ENCODE measurements around the gene LCP2.

The LCP2 gene

GRCh38 chr5:170294556-170294955 is 3.0 kb downstream of the LCP2 start:
- no peak for DNase-seq

DNA sequence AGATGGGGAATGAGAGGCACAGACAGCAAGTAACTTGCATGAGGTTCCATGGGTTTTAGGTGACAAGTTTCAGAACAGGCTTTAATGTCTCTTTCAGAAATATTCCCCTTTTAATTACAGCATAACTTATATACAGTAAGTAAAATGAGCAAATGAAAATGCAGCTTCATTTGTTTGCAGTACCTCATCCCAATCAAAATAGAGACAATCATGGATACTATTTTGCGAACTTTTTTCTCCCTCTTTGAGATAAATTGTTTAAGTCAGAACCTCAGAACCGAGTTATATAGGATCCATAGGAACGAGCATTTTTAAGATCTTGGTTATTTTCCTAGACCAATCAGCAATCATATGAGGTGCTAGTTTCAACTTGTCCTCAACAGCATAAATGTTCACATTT is 3.5 kb downstream of the LCP2 start:
- no peak for DNase-seq

DNA sequence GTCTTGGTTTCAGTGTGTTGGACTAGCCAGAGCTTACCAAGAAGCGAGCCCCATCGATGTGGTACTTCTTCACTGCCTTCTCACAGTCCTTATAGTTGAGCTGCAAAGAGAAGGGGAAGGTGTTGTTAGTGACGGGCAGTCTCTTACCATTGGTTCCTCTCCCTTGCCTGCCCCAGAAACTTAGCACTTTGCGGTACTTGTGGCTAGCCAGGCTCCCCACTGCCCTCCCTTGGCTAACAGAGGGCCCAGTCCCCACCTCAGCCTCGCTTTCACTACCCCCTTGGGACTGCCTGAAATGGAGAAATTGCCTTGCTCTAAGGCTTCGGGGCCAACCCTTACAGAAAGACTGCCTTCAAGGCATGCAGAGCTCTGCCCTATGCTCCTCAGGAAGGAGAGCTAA is 4.3 kb downstream of the LCP2 start:
- peak; percentile 87 for DNase-seq

DNA sequence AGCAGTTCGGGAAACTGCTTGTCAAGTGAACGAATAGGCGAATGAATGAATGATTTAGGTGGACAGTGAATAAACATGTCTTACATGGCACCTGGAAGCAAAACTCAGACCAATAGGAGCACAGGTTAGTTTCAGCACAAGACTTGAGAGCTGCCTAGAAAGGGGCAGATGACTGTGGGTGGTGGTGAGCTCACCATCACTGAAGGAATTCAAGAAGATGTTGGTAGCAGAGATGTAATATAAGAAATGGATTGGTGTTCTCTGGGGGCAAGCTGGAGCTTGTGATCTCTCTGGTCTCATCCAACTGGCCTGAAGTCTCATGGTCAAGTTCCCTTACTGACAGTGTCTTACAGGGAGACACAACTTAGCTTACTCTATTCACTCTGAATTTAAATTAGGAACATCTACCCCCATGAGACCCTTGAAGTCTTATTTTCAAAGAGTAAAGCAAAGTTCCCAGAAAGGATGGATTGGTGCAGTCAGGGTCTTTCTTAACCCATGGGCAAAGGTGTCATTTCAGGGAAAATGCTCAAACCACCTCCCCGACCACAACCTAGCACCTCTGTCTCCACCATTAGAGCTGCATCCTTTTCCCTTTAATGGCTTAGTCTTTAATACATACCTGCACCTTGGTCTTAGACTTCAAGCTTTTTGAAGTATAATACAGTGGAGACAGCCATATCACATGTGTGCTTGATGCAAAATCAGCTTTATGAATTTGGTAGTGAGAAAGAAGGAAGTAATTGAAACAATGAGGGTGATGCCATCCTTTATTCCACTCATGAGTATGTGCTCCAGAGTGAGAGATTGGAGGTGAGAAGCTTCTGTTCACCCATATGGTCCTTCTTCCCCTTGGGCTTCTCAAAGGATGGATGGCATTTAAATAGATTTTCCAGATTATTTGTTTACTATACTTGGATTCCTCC is 5.1 kb downstream of the LCP2 start:
- DNase-seq = no peak

DNA sequence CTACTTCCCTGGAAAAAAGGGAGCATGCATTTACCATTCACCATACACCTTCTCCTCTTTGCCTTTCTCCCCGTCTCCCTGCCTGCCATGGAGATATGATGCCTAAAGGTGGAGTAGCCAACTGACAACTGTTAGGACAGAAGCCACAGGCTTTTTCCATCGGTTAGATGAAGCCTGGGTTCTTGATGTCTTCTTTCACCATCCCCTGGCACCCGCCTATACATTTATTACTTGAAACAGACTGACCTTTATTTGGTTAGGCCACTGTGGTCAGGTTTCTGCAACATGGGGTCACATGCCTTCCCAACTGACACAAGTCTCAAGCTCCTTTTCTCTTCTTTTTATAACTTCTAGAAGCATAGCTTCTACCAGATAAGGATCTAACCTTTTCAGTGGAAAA is 7.1 kb downstream of the LCP2 start:
- DNase-seq = no peak

- no peak for DNase-seq
Measured at GRCh38 chr5:170289764-170290163, 7.8 kb downstream of the LCP2 start.

DNA sequence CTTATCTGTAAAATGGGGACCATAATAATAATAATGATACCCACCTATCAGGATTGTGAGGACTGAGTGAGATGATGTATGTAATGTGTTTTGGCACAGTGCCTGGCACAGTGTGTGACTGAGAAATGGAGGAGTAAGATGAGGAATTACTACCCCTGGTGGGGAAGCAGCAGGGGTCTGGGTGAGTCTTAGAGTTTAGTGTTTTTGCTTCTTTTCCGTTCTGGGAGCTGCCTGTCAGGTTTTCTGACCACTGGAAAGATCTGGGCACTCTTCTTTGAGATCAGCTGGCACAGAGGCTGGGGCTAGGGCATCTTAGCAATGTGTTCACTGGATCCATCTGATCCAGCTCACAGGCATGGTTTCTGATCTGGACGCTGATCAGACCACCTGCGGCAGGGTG is 8.5 kb downstream of the LCP2 start:
- DNase-seq = no peak

- no peak for DNase-seq
Measured at GRCh38 chr5:170288551-170288950, 9.0 kb downstream of the LCP2 start.

GRCh38 chr5:170288151-170288550 is 9.4 kb downstream of the LCP2 start:
- DNase-seq = no peak

GRCh38 chr5:170287532-170287931 is 10.0 kb downstream of the LCP2 start:
- DNase-seq = no peak

DNA sequence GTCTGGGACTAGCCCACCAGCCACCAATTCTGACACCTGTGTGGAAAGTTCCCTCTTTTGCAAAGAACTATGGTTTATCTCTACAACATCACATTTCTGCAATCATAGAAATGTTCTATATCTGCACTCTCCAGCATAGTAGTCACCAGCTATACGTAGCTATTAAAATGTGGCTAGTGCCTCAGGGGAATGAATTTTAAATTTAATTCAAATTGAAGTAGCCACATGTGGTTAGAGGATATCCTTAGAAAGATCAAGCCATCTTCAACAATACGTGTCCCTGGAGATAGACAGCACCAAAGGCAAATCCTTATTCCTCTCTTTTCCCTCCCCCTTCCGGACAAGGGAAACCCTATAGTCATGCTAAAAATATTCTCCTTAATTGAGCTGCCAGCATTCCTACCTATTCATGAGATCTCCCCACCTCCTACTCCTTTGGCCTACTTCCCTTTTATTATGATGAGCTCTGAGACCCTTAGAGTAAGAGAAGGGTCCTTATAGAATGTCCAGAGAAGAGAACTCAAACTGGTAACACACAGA is 11.1 kb downstream of the LCP2 start:
- DNase-seq = no peak

GRCh38 chr5:170285181-170285580 is 12.4 kb downstream of the LCP2 start:
- no peak for DNase-seq

GRCh38 chr5:170284231-170284630 is 13.3 kb downstream of the LCP2 start:
- no peak for DNase-seq

DNA sequence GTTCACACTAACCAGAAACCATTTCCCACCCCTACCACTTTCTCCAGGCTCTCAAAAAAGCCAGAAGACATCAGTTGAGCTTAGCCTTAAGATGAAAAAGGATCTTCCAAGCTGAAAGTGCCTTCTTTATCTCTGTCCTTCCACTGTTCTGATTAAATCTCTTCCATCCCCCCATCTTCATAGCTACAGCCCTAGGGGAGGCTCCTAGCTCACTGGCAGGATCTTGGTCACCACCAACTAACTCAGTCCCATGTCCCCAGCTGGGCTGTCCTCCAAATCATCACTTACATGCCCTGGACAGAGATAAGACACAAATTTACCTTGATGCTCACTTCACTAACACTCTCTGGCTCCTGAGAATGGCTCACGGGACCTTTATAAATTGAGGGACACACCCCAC is 14.3 kb downstream of the LCP2 start:
- DNase-seq = no peak

GRCh38 chr5:170280011-170280493 is 17.5 kb downstream of the LCP2 start:
- no peak for DNase-seq

- DNase-seq = no peak
Measured at GRCh38 chr5:170279459-170279817, 18.1 kb downstream of the LCP2 start.

DNA sequence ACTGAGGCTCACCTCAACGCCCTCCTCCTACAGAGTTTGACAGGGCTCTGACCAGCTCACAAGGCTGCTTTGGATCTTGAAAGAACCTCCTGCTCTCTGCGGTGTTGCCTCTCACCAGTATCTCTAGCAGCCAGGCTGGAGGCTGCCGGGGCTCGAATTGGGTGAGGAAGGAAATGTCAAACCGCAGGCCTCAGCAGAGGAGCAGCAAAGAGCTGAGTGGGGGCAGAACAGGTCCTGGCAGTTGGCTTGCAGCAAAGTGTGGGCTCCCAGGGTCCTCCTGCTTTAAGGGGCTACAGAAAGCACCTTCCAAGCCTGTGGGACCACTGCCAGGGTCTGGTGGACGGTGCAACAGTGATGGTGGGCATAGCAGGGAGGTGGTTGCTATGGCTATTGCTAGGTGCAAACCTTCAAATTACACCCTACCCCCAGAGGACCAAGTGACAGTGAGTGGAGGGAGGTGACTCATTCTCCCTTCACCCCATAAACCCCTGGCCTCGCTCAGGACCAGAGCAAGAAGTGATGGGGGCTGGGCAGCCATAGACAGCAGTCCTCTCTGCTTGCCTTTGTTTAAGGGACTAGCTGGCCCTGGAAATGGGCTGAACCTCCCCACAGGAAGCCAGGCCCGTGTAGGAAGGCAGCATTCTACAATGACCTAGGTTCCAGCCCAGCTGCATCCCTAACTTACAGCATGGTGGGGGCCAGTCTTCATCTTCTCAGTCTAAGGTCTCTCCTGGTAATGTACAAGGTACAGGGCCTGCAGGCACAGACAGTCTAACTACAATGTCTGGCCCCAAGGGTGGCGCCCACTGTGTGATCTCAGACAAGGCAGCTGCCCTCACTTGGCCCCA is 18.7 kb downstream of the LCP2 start:
- peak; percentile 87 for DNase-seq

DNA sequence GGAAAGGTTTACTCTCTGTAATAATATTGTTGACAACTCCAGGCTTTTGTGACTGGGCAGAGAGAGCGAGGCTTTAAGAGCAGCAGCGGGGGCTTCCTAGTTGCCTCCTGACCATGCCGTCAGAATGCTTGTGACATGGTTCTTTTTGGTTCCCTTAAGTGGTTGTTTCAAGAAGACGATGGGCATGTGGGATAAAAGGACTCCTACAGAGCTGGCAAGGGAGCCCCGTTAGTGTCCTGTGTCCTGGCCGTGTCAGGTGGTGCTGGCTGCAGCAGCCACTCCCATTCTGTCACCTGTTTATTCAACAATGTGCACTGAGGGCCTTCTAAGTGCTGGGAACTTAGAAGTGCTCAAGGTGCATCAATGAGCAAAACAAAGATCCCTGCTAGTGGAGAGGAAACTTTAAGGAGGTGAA is 19.7 kb downstream of the LCP2 start:
- DNase-seq = no peak

DNA sequence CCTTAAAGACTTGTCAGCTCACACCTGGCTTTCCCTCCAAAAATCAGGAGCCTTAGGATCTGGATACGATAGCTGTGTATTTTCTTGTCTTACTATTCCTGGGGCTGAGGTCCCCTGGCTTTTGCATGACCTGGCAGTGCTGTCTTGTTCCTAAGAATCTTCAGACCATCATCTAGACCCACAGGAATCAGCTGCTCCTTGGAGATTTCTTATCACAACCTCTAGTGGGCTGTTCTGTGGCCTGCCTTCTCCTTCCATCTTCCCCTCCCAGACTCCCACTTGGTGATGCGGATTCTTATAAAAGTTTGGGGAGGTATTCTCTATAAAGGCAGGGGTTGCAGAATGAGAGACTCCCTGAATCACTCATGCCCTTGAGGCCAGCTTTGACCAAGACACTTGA is 21.4 kb downstream of the LCP2 start:
- DNase-seq = no peak

DNA sequence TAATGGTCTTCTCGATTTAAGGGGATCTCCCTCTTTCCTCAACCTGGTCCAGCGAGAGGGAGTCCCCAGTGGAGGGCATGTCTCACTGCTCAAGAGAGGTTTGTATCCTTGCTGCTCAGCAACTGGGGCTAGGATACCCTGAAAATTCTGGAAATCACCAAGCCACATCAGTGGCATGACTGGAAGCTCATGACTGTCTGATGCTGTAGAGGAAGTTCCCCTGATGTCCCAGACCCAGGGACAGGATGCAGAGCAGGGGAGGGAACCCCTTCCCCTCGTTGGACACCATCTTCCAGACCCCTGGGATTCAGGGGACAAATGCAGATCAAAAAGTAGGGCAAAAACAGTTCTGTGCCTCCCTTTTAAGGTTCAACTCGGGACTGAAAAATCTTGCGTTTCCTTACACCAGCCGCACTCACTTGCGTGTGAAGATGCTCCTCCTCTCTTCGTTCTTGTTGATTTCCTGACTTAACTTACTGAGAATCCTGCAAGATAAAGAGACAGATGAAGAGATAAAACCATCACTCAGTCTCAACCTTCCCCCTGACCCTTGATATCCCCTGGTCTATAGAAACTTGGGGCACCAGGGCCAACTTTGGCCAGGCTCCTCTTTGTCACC is 22.1 kb downstream of the LCP2 start:
- peak; percentile 67 for DNase-seq

- peak; percentile 69 for DNase-seq
Measured at GRCh38 chr5:170273968-170274710, 23.4 kb downstream of the LCP2 start.

DNA sequence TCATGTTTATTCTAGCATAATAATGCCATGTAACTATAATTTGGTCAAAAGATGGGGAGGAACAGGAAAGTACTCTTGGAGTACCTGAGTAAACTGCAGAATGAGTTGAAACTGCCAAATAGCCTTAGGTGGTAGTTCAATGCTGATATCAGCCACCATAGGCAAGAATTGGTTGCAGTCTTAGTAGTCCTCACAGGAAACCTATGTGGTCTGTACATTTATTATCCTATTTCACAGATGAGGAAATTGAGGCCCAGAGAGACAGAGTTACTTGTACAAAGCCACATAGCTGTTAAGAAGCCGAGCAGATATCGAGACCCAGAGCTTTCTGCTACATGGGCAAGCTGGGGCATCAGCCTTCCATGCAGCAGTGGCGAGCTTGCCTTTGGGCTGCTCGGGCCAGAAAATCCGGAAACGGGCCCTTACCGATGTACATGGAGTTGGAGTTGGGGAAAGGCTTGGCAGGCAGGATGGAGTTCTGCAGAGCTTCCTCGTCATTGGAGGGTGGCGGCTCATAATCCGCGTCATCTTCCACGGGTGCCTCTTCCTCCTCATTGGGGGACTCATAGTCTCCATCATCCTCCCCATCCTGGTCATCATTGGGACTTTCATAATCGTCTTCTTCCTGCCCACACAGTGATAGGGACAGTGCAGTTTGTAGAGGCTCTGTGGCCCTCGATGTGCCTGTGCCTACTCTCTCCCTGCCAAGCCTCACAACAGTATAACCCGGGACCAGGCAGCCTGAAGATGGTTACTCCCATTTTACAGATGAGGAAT is 27.1 kb downstream of the LCP2 start:
- DNase-seq = peak; percentile 47
